Heart right ventricle (tissue), 16 donors: Measurements from ENCODE around the gene C18orf54. TPM values are rescaled to one million over a fixed set of nuclear protein-coding genes. Genes with fewer than 3 reads are reported as not detected.
"Not testable (repeated sequence)": the region's sequence is repeated elsewhere in the genome, so short reads cannot be mapped to it uniquely, and the experiment has no call there.

Experiments
- ATAC-seq, 8 donors: fragments of 200-7000 bp; cut with Tn5 transposase; one replicate each; pipeline ENCODE4 v1.9.1; 2020; ENCODE audit warnings: mild to moderate bottlenecking in 8 of 8, moderate library complexity in 8 of 8, moderate number of reproducible peaks in 1 of 8
- DNase-seq, 2 donors: peaks; one replicate each; pipeline ENCODE4 v3.0.0-alpha.2; 2020
- H3K27ac ChIP-seq, 10 donors: fragments of 200-600 bp; sonication (generic) in 2 of 10; one replicate each; pipeline versions ENCODE4 v1.5.0 to v1.8.0; 2020 to 2022; ENCODE audit warnings: mild to moderate bottlenecking in 3 of 10
- H3K27me3 ChIP-seq, 7 donors: fragments of 200-600 bp; one replicate each; pipeline ENCODE4 v1.8.0; 2021 to 2022; ENCODE audit warnings: mild to moderate bottlenecking in 2 of 7
- H3K36me3 ChIP-seq, 9 donors: fragments of 200-600 bp; sonication (generic) in 1 of 9; one replicate each; pipeline versions ENCODE4 v1.5.0 to v1.8.0; 2020 to 2022; ENCODE audit warnings: mild to moderate bottlenecking in 2 of 9
- H3K4me1 ChIP-seq, 9 donors: fragments of 200-600 bp; sonication (generic) in 1 of 9; one replicate each; pipeline versions ENCODE4 v1.5.0 to v1.8.0; 2020 to 2022; ENCODE audit warnings: mild to moderate bottlenecking in 4 of 9
- H3K4me3 ChIP-seq, 10 donors: fragments of 200-600 bp; sonication (generic) in 2 of 10; one replicate each; pipeline versions ENCODE4 v1.5.0 to v1.8.0; 2020 to 2022; ENCODE audit warnings: mild to moderate bottlenecking in 7 of 10, moderate library complexity in 2 of 10
- H3K9me3 ChIP-seq, 11 donors: fragments of 200-600 bp in 10 of 11; sonication (generic) in 2 of 11; one replicate each; pipeline versions ENCODE4 v1.5.0 to v1.8.0; 2013 to 2022; ENCODE audit warnings: mild to moderate bottlenecking in 2 of 11, control low read depth in 1 of 11, moderate library complexity in 1 of 11
- WGBS, 2 donors: extraction: QIAGEN DNeasy Blood & Tissue Kit; methylation state at CpG; one replicate each; pipeline ENCODE4 v1.1.7; 2013; ENCODE audit warnings: inconsistent platforms in 1 of 2; 5-methylcytosine and 5-hydroxymethylcytosine counted together
- intact Hi-C, 10 donors: fragments of 100-400 bp; cut with DNase I; formaldehyde crosslinking; loops; one replicate each; pipeline versions ENCODE4 v1.11.1 to v1.14.2; 2022
- polyA plus RNA-seq, 2 donors: library from polyadenylated mRNA; stranded (reverse); fragments of 200-250 nt; gene quantifications; one replicate each; pipeline ENCODE4 v1.2.3, GENCODE V29; 2013
- total RNA-seq, 10 donors: library from RNA; stranded (reverse); fragmentation: NEBNext Ultra II Directional in 3 of 10; extraction: Animal tissue kit (Norgen Biotek cat#: 25700) in 3 of 10; gene quantifications; one replicate each; pipeline versions ENCODE4 v1.2.1 to v1.2.4, GENCODE V29; 2021 to 2023
- TF ChIP-seq, protein P1 (sequence below), 9 donors: fragments of 200-600 bp; sonication (generic) in 2 of 9; IDR thresholded peaks; one replicate each; pipeline versions ENCODE4 v1.5.0 to v1.8.0; 2021 to 2022; ENCODE audit warnings: antibody characterized with exemption in 9 of 9, mild to moderate bottlenecking in 5 of 9, moderate library complexity in 1 of 9
- donor health status: Arrhythmogenic right ventricular cardiomyopathy.
- donor health status: ischemic (EF 13 %, LVEDD 7.1; RV severe dilation, severe dysfunction).
- donor health status: healthy with polysubstance abuse.
- donor health status: DM: no; HTN: yes; CAD: no.
- donor health status: DM: no; HTN: no; CAD: no.
- donor health status: ischemic (EF 25% LVEDD 6.9; RV normal size, moderate dysfunction).
- donor health status: ischemic (EF 25% LVEDD 5.7; RV mildly dilated, moderate dysfunction).
- donor health status: healthy.
- donor health status: DM: yes; HTN: yes; CAD: no.
- donor health status: Ischemic cardiomyopathy.
- donor health status: ischemic (EF 35%, LVEDD 5.7; RV mildly dilated, moderate dysfunction).
- donor health status: nonischemic (EF 11% LVEDD 7.7; RV severe dilation, severe dysfunction).
- donor health status: DM: yes; HTN: yes; CAD: no.
- donor health status: PGD.
- donor health status: ischemic (EF 29% LVEDD 5.4; RV normal size, mild dysfunction).
- donor health status: nonischemic (EF 23%, LVEDD 6.1; RV moderate dilation, normal function).

C18orf54 gene
- total and polyA plus RNA-seq, 12 donors, result 0.45 to 2.9 (median 0.90) TPM

- Histone ChIP-seq H3K27ac (no peak overlapping the region), H3K9me3 (no peaks in the 10 kb centered on the region), H3K27me3 (no peaks in the 10 kb centered on the region), H3K36me3 (peaks cover 0 to 7% (median 0%) of the 10 kb centered on the region in 9 donors), H3K4me1 (no peaks in the 10 kb centered on the region), H3K4me3 (no peak overlapping the region)
- ATAC-seq (no peak), DNase-seq (no peak)
- intact Hi-C loops, result no loop called here
- 97 to 98% methylated on average over 2 of the region's 2 CpGs for WGBS, 2 donors
- TF ChIP-seq, protein P1, sequence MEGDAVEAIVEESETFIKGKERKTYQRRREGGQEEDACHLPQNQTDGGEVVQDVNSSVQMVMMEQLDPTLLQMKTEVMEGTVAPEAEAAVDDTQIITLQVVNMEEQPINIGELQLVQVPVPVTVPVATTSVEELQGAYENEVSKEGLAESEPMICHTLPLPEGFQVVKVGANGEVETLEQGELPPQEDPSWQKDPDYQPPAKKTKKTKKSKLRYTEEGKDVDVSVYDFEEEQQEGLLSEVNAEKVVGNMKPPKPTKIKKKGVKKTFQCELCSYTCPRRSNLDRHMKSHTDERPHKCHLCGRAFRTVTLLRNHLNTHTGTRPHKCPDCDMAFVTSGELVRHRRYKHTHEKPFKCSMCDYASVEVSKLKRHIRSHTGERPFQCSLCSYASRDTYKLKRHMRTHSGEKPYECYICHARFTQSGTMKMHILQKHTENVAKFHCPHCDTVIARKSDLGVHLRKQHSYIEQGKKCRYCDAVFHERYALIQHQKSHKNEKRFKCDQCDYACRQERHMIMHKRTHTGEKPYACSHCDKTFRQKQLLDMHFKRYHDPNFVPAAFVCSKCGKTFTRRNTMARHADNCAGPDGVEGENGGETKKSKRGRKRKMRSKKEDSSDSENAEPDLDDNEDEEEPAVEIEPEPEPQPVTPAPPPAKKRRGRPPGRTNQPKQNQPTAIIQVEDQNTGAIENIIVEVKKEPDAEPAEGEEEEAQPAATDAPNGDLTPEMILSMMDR (IDR thresholded peaks at IDR 0.05), result no peak
Observed at GRCh38 chr18:54381640-54382039, 23.9 kb downstream of the C18orf54 start.

- H3K27ac ChIP-seq, result no peak overlapping the region
- H3K9me3 ChIP-seq, result no peaks in the 10 kb centered on the region
- H3K36me3 ChIP-seq, result peaks cover 0 to 7% (median 0%) of the 10 kb centered on the region in 9 donors
- WGBS, 2 donors, result 85 to 90% methylated on average over 3 of the region's 3 CpGs
- no peaks in the 10 kb centered on the region for H3K4me1 ChIP-seq
- H3K27me3 ChIP-seq, result no peaks in the 10 kb centered on the region
- intact Hi-C loops, result no loop called here
- TF ChIP-seq, protein P1 (IDR thresholded peaks at IDR 0.05), result no peak
- no peak overlapping the region for H3K4me3 ChIP-seq
- DNase-seq (no peak), ATAC-seq (no peak)
Observed at GRCh38 chr18:54382076-54382475, 24.4 kb downstream of the C18orf54 start.

DNA sequence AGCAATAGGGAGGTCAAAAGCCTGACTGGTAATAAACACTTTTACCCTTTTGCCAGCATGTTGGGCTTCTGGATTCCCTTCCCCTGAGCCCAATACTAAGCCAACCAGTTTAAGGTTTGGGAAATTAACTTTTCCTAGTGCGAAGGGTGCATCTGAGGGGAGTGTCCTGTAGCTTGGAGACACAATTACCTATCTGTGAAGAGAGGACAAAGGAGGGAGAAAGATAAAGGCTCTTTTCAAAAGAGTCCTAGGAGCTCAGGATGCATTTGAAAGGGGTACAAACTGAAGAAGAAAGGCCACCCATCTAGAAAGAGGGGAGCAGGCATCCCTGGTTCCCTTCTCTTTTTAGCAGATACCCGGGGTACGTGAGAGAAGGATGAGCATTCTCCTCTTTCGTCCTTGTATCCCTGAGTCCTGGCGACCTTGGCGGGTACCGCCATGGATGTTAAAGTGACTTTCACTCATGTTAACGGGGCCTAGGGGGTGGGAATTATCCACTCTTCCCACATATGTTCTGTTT is 25.1 kb downstream of the C18orf54 start:
- intact Hi-C loops, result no loop called here
- H3K36me3 ChIP-seq, result peaks cover 0 to 7% (median 0%) of the 10 kb centered on the region in 9 donors
- H3K4me3 ChIP-seq, result no peak overlapping the region
- H3K27me3 ChIP-seq, result no peaks in the 10 kb centered on the region
- H3K27ac ChIP-seq, result no peak overlapping the region
- no peak for DNase-seq
- WGBS, 2 donors, result 85 to 86% methylated on average over 8 of the region's 8 CpGs
- H3K9me3 ChIP-seq, result no peaks in the 10 kb centered on the region
- no peak for ATAC-seq
- no peaks in the 10 kb centered on the region for H3K4me1 ChIP-seq
- TF ChIP-seq, protein P1 (IDR thresholded peaks at IDR 0.05), result no peak

DNA sequence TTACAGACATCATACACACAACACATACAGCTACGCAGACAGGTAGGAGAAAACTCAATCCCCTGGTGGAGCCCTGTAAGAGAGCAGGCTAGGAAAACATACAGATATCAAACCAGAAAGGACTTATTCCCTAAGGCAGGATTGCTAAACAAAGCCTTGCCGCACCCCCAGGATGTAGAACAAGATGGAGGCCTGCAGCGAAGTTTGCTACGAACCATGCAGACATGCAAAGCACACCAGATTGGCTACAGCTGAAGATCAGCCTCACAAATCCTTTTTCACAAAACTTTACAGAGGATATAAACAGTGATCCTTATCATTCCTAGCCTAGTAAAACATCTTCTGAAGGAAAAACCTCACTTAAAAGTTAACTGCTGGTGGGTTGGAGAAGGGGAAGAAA is 28.3 kb downstream of the C18orf54 start:
- ATAC-seq, result no peak
- Histone ChIP-seq H3K9me3 (no peaks in the 10 kb centered on the region), H3K4me1 (peaks cover 0 to 7% (median 0%) of the 10 kb centered on the region in 9 donors), H3K27me3 (no peaks in the 10 kb centered on the region), H3K4me3 (no peak overlapping the region), H3K36me3 (peaks cover 0 to 2% (median 0%) of the 10 kb centered on the region in 9 donors), H3K27ac (no peak overlapping the region)
- DNase-seq, result no peak
- intact Hi-C loops, result no loop called here
- WGBS, 2 donors, result 51 to 72% methylated on average over 4 of the region's 4 CpGs
- TF ChIP-seq, protein P1 (IDR thresholded peaks at IDR 0.05), result no peak

DNA sequence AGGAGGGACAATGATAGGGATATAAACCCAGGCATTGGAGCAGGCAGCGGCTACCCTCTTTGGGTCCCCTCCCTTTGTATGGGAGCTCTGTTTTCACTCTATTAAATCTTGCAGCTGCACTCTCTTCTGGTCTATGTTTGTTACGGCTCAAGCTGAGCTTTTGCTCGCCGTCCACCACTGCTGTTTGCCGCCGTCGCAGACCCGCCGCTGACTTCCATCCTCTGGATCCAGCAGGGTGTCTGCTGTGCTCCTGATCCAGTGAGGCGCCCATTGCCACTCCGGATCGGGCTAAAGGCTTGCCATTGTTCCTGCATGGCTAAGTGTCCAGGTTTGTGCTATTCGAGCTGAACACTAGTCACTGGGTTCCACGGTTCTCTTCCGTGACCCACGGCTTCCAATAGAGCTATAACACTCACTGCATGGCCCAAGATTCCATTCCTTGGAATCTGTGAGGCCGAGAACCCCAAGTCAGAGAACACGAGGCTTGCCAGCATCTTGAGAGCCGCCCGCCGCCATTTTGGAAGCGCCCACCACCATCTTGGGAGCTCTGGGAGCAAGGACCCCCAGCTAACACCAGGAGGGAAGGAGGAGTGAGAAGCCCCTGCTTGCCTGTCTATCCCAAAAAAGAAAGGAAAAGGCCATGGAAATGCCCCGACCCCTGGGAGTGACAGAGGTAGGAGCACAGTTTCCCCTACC is 29.2 kb downstream of the C18orf54 start:
- H3K4me3 ChIP-seq, H3K4me1 ChIP-seq, H3K27me3 ChIP-seq, intact Hi-C loops, H3K36me3 ChIP-seq, DNase-seq, ATAC-seq, H3K9me3 ChIP-seq, H3K27ac ChIP-seq: not testable (repeated sequence)
- WGBS, 2 donors, result 96 to 98% methylated on average over 23 of the region's 23 CpGs
